GM23248 (cell line): ENCODE results near the gene GRIP1.

Source experiments
- EZH2 ChIP-seq: fragments of 200-600 bp; sonication (generic); IDR thresholded peaks from 2 replicates; pipeline ENCODE4 v1.6.1; 2018; ENCODE audit warnings: antibody characterized with exemption, mild to moderate bottlenecking; ENCODE audit not compliant: insufficient read depth, poor library complexity, severe bottlenecking
- EZH2phosphoT487 ChIP-seq: fragments of 200-600 bp; sonication (generic); IDR thresholded peaks from 2 replicates; pipeline ENCODE4 v1.6.1; 2018; ENCODE audit warnings: antibody characterized with exemption, moderate library complexity, mild to moderate bottlenecking, low read depth; ENCODE audit not compliant: insufficient read depth

DNA sequence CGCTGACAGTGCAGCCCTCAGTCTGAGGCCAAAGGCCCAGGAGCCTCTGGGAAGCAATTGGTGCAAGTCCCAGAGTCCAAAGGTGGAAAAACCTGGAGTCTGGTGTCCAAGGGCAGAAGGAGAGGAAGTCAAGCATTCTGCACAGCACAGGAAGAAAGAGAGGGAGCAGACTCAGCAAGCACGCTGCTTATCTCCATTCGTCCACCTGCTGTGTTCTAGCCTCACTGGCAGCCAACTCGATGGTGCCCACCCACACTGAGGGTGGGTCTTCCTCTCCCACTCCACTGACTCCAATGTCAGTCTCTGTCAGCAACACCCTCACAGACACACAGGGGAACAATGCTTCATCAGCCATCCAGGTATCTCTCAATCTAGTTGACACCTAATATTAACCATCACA lies 337.8 kb downstream of the GRIP1 start:
- TF ChIP-seq EZH2 (no peak), EZH2phosphoT487 (no peak)
